Breast epithelium (tissue), 4 donors: ENCODE data around the gene IRAK3. TPM values are rescaled to one million over a fixed set of nuclear protein-coding genes. Genes with fewer than 3 reads are reported as not detected.
A peak's percentile ranks its signal among the peaks of the same experiment; 100 is the strongest.
"Not testable (repeated sequence)": the region's sequence is repeated elsewhere in the genome, so short reads cannot be mapped to it uniquely, and the experiment has no call there.

Experiments
- DNase-seq, 2 donors: peaks; one replicate each; pipeline ENCODE4 v3.0.0-alpha.2; 2019; ENCODE audit warnings: low spot score in 2 of 2
- H3K27ac ChIP-seq, 2 donors: fragments of 200-600 bp; sonication (generic) in 1 of 2; one replicate each; pipeline ENCODE4 v1.5.1; 2016 to 2019; ENCODE audit warnings: mild to moderate bottlenecking in 1 of 2
- H3K27me3 ChIP-seq, 2 donors: fragments of 200-600 bp; sonication (generic) in 1 of 2; one replicate each; pipeline versions ENCODE4 v1.5.1 to v1.6.0; 2017 to 2019; ENCODE audit warnings: control low read depth in 1 of 2, mild to moderate bottlenecking in 1 of 2
- H3K36me3 ChIP-seq: fragments of 200-600 bp; one replicate; pipeline ENCODE4 v1.5.1; 2019
- H3K4me1 ChIP-seq, 2 donors: fragments of 200-600 bp; sonication (generic); one replicate each; pipeline ENCODE4 v1.5.1; 2016 to 2019; ENCODE audit warnings: control low read depth in 1 of 2
- H3K4me3 ChIP-seq, 3 donors: fragments of 200-600 bp; sonication (generic); 1 replicate in 2 of 3; 2 replicates in 1 of 3; pipeline ENCODE4 v1.5.1; 2016 to 2019; ENCODE audit warnings: mild to moderate bottlenecking in 3 of 3, moderate library complexity in 2 of 3
- H3K9me3 ChIP-seq, 2 donors: fragments of 200-600 bp; sonication (generic) in 1 of 2; one replicate each; pipeline ENCODE4 v1.5.1; 2016 to 2019; ENCODE audit warnings: control low read depth in 1 of 2
- CTCF ChIP-seq, 3 donors: fragments of 450-650 bp; IDR thresholded peaks; one replicate each; pipeline ENCODE4 v1.5.1; 2016 to 2017; ENCODE audit warnings: antibody characterized with exemption in 3 of 3, mild to moderate bottlenecking in 3 of 3, moderate library complexity in 3 of 3
- POLR2A ChIP-seq: fragments of 450-650 bp; IDR thresholded peaks from one replicate; pipeline ENCODE4 v1.6.1; 2016; ENCODE audit warnings: antibody characterized with exemption, mild to moderate bottlenecking, moderate library complexity
- POLR2AphosphoS5 ChIP-seq, 3 donors: sonication (generic); formaldehyde crosslinking; IDR thresholded peaks; one replicate each; pipeline ENCODE4 v1.6.1; 2017; ENCODE audit warnings: antibody characterized with exemption in 3 of 3
- intact Hi-C: fragments of 100-400 bp; cut with DNase I; formaldehyde crosslinking; loops from one replicate; pipeline ENCODE4 v1.15.1; 2023; ENCODE audit warnings: low total_unique reads
- total RNA-seq, 3 donors: library from RNA; depleted of rRNA; stranded (reverse); fragments of >200 nt; gene quantifications; one replicate each; pipeline ENCODE4 v1.1.0, GENCODE V29; 2016

Gene IRAK3
- total RNA-seq, 3 donors from 2014 or later = 22.2 to 88.8 (median 37.7) TPM

DNA sequence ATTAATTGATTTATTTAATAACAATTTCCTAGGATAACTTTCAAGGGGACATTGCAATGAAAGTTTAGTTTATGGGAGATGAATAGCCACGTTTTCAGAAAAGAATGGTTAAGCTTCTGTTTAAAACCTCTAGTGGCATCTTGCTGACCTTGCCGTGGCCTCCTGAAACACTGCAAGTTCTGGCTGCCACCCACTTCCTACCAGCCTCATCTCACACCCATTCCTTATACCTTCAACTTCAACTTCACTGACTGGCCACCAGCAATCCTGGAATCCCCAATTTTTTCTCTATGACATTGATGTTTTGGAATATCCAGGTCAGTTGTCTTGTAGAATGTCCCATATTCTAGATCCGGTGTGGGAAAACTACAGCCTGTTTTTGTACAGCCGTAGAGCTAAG, 108.1 kb downstream of the IRAK3 start:
- TF ChIP-seq CTCF (IDR thresholded peaks at IDR 0.05) = no peak
- no peak for TF ChIP-seq POLR2AphosphoS5 (IDR thresholded peaks at IDR 0.05)
- no peak for TF ChIP-seq POLR2A
- intact Hi-C loops = no loop called here
- H3K4me3 ChIP-seq = no peak overlapping the region

GRCh38 chr12:66297923-66298322, 108.9 kb downstream of the IRAK3 start:
- DNase-seq = no peak
- H3K9me3 ChIP-seq = no peaks in the 10 kb centered on the region
- no peak overlapping the region for H3K4me3 ChIP-seq
- intact Hi-C loops = no loop called here
- H3K36me3 ChIP-seq = no peaks in the 10 kb centered on the region
- H3K27me3 ChIP-seq = peaks cover 0 to under 1% of the 10 kb centered on the region in 2 donors
- no peaks in the 10 kb centered on the region for H3K4me1 ChIP-seq
- TF ChIP-seq POLR2A (no peak), POLR2AphosphoS5 (IDR thresholded peaks at IDR 0.05) (no peak), CTCF (IDR thresholded peaks at IDR 0.05) (no peak)
- H3K27ac ChIP-seq = no peak overlapping the region

More for the DNA sequence above, 108.1 kb downstream of the IRAK3 start:
- DNase-seq = no peak
- Histone ChIP-seq H3K27ac (no peak overlapping the region), H3K4me1 (no peaks in the 10 kb centered on the region), H3K9me3 (no peaks in the 10 kb centered on the region), H3K27me3 (peaks cover 0 to 5% of the 10 kb centered on the region in 2 donors), H3K36me3 (no peaks in the 10 kb centered on the region)

GRCh38 chr12:66301944-66302826, 113.2 kb downstream of the IRAK3 start, which contains the start of gene HELB:
HELB (plus strand) TSS chr12:66302493; CDS start chr12:66302604, 111 bp downstream.
- Histone ChIP-seq H3K27me3 (no peaks in the 10 kb centered on the region), H3K4me1 (no peaks in the 10 kb centered on the region), H3K36me3 (no peaks in the 10 kb centered on the region), H3K9me3 (no peaks in the 10 kb centered on the region), H3K27ac (peak within 1 kb of the TSS; percentile 68 to 75), H3K4me3 (peak within 1 kb of the TSS; percentile 60 to 70 (median 66))
- intact Hi-C loops = no loop called here
- peak; percentile 69 to 90 (median 72) for TF ChIP-seq POLR2AphosphoS5 (IDR thresholded peaks at IDR 0.05)
- TF ChIP-seq POLR2A = no peak
- peak; percentile 96 to 98 for DNase-seq

- TF ChIP-seq CTCF (IDR thresholded peaks at IDR 0.05) = no peak
- TF ChIP-seq POLR2A = no peak
- no peak for TF ChIP-seq POLR2AphosphoS5 (IDR thresholded peaks at IDR 0.05)
- Histone ChIP-seq H3K9me3 (no peaks in the 10 kb centered on the region), H3K27me3 (no peaks in the 10 kb centered on the region), H3K27ac (peak overlapping the region; percentile 68 to 75), H3K4me1 (no peaks in the 10 kb centered on the region), H3K4me3 (peak overlapping the region; percentile 60 to 70 (median 66)), H3K36me3 (no peaks in the 10 kb centered on the region)
- intact Hi-C loops = no loop called here
- DNase-seq = no peak
These were observed 113.8 kb downstream of the IRAK3 start for GRCh38 chr12:66302827-66303169.

DNA sequence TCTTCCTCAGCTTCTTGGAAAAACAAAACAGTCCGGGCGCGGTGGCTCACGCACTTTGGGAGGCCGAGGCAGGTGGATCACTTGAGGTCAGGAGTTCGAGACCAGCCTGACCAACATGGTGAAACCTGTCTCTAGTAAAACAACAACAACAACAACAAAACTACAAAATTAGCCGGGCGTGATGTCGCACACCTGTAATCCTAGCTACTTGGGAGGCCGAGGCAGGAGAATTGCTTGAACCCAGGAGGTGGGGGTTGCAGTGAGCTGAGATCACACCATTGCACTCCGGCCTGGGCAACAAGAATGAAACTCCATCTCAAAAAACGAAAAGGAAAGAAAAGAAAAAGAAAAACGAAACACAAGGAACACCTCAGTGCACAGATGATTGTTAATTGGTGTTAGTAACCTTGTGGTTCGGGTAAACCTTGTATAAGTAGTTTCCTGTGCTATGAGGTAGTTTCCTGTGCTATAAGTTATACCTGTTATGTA, 114.3 kb downstream of the IRAK3 start:
- H3K4me1 ChIP-seq, H3K36me3 ChIP-seq, H3K9me3 ChIP-seq, H3K27ac ChIP-seq, intact Hi-C loops, DNase-seq, H3K27me3 ChIP-seq: not testable (repeated sequence)
- H3K4me3 ChIP-seq = peak overlapping the region in 2 of 3 donors; percentile 55 to 66

Other genes with a start within 250 kb of the IRAK3 start
- 1 to 10 TPM; 3.9 to 6.6 (median 6.1) TPM for gene LLPH, start 58.5 kb upstream of the IRAK3 start, total RNA-seq
- 100 to 1,000 TPM; 128 to 325 (median 218) TPM for gene TMBIM4, start 19.2 kb upstream of the IRAK3 start, total RNA-seq
- 10 to 100 TPM in 1 of 3 donors, 1 to 10 TPM in 2; 4.0 to 11.1 (median 7.2) TPM for gene HELB, start 113.3 kb downstream of the IRAK3 start, total RNA-seq